MM.1S (cell line): ENCODE data around the gene COG5.

ENCODE experiments used
- CTCF ChIP-seq: fragments of 300-600 bp; sonication (generic); IDR thresholded peaks from 2 replicates; pipeline ENCODE4 v1.5.1; 2016; ENCODE audit warnings: antibody characterized with exemption, low read length, mixed read lengths
- EZH2 ChIP-seq: fragments of 300-600 bp; sonication (generic); optimal IDR thresholded peaks from 2 replicates; pipeline ENCODE3; 2017; ENCODE audit warnings: low read depth, mild to moderate bottlenecking, antibody characterized with exemption, low read length, mixed read lengths
- EZH2phosphoT487 ChIP-seq: fragments of 300-600 bp; sonication (generic); IDR thresholded peaks from 2 replicates; pipeline ENCODE4 v1.6.1; 2018; ENCODE audit warnings: antibody characterized with exemption, low read length

DNA sequence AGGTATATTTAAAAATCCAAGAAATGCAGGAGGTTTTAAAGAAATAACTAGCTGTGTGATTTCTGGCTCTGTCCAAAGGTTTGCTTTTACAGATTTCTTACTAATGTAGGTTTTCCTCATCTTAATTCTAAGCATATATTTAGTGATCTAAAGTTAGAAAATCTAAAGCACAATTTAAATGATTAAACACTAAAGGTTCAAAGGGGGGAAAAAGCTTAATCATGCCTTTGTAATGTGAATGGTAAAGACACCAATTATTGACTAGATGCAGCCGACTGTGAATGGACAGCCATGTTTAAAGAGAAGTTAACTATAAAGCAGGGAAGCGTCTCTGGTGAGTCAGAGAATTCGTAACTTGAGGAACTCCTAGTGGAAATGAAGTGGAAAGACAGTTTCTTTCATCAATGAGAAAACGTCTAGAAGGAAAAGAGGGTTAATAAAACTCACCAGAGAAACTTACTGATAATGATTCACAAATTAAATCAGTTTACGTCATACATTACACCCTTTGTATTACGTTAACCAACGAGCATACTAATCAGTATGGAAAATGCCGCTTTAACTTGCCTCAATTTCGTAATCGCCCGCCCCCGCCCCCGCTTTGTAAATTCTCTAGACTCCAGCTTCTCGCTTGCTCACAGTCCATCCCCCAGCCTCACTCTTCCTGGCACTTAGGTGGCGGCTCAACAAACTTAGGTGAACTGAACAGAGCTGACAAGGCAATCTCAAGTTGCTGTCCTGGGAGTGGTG, 396.1 kb downstream of the COG5 start:
- TF ChIP-seq CTCF (peak; percentile 48), EZH2 (no peak), EZH2phosphoT487 (no peak)
